Spinal cord (tissue), 10 donors: ENCODE results near the gene SGF29. TPM values are rescaled to one million over a fixed set of nuclear protein-coding genes. Genes with fewer than 3 reads are reported as not detected.
"Not testable (repeated sequence)": the region's sequence is repeated elsewhere in the genome, so short reads cannot be mapped to it uniquely, and the experiment has no call there.

ENCODE experiments used
- DNase-seq, 6 donors: peaks; one replicate each; pipeline versions ENCODE4 v3.0.0 to v3.0.0-alpha.2; 2013 to 2015; ENCODE audit warnings: low spot score in 6 of 6, low read depth in 4 of 6
- H3K27ac ChIP-seq: one replicate; pipeline ENCODE4 v1.5.1; 2013; ENCODE audit warnings: low read depth, low read length, control low read depth
- H3K27me3 ChIP-seq: one replicate; pipeline ENCODE4 v1.6.1; 2013; ENCODE audit warnings: low read length; ENCODE audit not compliant: control insufficient read depth, insufficient read depth
- H3K36me3 ChIP-seq: one replicate; pipeline ENCODE4 v1.6.1; 2013; ENCODE audit warnings: low read length; ENCODE audit not compliant: control insufficient read depth, insufficient read depth
- H3K4me1 ChIP-seq: one replicate; pipeline ENCODE4 v1.6.1; 2013; ENCODE audit warnings: low read length; ENCODE audit not compliant: control insufficient read depth, insufficient read depth
- H3K4me3 ChIP-seq: one replicate; pipeline ENCODE4 v1.5.1; 2013; ENCODE audit warnings: low read depth, low read length, control low read depth
- H3K9me3 ChIP-seq: one replicate; pipeline ENCODE4 v1.6.1; 2013; ENCODE audit warnings: low read length; ENCODE audit not compliant: control insufficient read depth, insufficient read depth
- WGBS: methylation state at CpG from one replicate; pipeline ENCODE4 v1.1.5; 2013; ENCODE audit warnings: missing lambda C conversion rate; ENCODE audit not compliant: insufficient coverage; 5-methylcytosine and 5-hydroxymethylcytosine counted together
- polyA plus RNA-seq, 2 donors: library from polyadenylated mRNA; unstranded; fragments of 120-200 nt; gene quantifications; one replicate each; pipeline ENCODE4 v1.2.1, GENCODE V29; 2013; ENCODE audit not compliant: insufficient read length in 2 of 2
- total RNA-seq, 2 donors: library from RNA; depleted of rRNA in 1 of 2; stranded (reverse); fragments of 120-200 nt in 1 of 2; fragments of >200 nt in 1 of 2; gene quantifications; one replicate each; pipeline versions ENCODE4 v1.2.3 to v1.2.4, GENCODE V29; 2013 to 2014
- donor health status: healthy.

SGF29 gene
- total and polyA plus RNA-seq, 4 donors = 8.6 to 29.6 (median 25.5) TPM

GRCh38 chr16:28562199-28562598 lies 8.5 kb downstream of the SGF29 start:
- Histone ChIP-seq H3K27ac (no peak overlapping the region), H3K27me3 (no peaks in the 10 kb centered on the region), H3K4me3 (no peak overlapping the region), H3K36me3 (peaks cover 17% of the 10 kb centered on the region), H3K9me3 (no peaks in the 10 kb centered on the region), H3K4me1 (no peaks in the 10 kb centered on the region)
- 100% methylated on average over 2 of the region's 4 CpGs for WGBS
- DNase-seq = no peak

GRCh38 chr16:28563218-28563617 lies 9.5 kb downstream of the SGF29 start:
- DNase-seq = no peak
- Histone ChIP-seq H3K4me1 (no peaks in the 10 kb centered on the region), H3K9me3 (no peaks in the 10 kb centered on the region), H3K27ac (no peak overlapping the region), H3K27me3 (no peaks in the 10 kb centered on the region), H3K36me3 (peaks cover 13% of the 10 kb centered on the region), H3K4me3 (no peak overlapping the region)
- 88% methylated on average over 4 of the region's 6 CpGs for whole genome bisulfite sequencing

- not testable (repeated sequence) for H3K4me1 ChIP-seq, H3K9me3 ChIP-seq, H3K4me3 ChIP-seq, H3K36me3 ChIP-seq, H3K27me3 ChIP-seq, DNase-seq, H3K27ac ChIP-seq
- WGBS = 100% methylated on average over 2 of the region's 4 CpGs
Observed at GRCh38 chr16:28566233-28566925, 12.7 kb downstream of the SGF29 start.

GRCh38 chr16:28567292-28567691 lies 13.6 kb downstream of the SGF29 start:
- Histone ChIP-seq H3K27ac (no peak overlapping the region), H3K36me3 (peaks cover 6% of the 10 kb centered on the region), H3K27me3 (no peaks in the 10 kb centered on the region), H3K4me3 (no peak overlapping the region), H3K4me1 (peaks cover 2% of the 10 kb centered on the region), H3K9me3 (no peaks in the 10 kb centered on the region)
- 100% methylated on average over 1 of the region's 2 CpGs for WGBS
- no peak for DNase-seq

DNA sequence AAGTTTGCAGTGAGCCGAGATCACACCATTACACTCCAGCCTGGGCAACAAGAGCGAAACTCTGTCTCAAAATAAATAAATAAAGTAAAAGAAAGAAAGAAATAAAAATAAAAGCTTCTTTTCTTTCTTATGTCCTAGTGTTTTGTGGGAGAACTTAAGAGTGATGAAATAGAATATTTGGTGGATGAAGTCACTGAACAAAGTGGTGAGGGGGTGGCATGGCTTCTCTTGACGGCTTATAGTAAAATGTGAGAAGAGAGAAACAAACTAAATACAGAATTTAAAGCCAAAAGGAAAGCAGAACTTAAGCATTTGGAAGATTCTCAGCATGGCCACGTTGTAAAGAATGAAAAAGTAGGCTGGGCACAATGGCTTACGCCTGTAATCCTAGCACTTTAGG lies 15.3 kb downstream of the SGF29 start:
- Histone ChIP-seq H3K27ac (no peak overlapping the region), H3K4me1 (peaks cover 13% of the 10 kb centered on the region), H3K36me3 (peaks cover 6% of the 10 kb centered on the region), H3K27me3 (no peaks in the 10 kb centered on the region), H3K4me3 (no peak overlapping the region), H3K9me3 (no peaks in the 10 kb centered on the region)
- DNase-seq = no peak
- WGBS = 93% methylated on average over 2 of the region's 5 CpGs

DNA sequence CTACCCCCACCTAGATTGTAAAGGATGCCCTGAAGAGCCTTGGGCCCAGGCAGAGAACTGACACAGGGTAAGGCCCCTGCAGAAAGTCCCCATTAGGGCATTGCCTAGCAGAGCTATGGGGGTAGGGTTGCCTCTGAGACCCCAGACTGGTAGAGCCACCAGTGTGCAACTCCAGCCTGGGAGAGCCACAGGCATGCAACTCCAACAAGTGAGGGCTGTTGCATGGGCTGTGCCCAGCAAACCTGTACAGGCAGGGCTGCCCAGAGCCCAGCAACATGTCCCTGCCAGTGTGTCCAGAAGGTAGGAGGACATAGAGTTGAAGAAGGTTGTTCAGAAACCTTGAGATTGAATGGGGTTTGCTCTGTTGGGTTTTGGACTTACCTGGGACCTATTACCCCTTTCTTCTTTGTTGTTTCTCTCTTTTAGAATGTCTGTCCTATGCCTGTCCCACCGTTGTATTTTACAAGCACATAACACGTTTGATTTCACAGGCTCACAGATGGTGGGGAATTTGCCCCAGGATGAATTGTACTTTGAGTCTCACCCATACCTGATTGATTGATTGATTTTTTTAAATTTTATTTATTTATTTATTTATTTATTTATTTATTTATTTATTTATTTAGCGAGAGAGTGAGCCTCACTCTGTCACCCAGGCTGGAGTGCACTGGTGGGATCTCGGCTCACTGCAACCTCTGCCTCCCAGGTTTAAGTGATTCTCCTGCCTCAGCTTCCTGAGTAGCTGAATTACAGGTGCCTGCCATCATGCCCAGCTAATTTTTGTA lies 16.4 kb downstream of the SGF29 start:
- Histone ChIP-seq H3K27me3 (no peaks in the 10 kb centered on the region), H3K9me3 (no peaks in the 10 kb centered on the region), H3K27ac (no peak overlapping the region), H3K36me3 (peaks cover 2% of the 10 kb centered on the region), H3K4me1 (peaks cover 13% of the 10 kb centered on the region), H3K4me3 (no peak overlapping the region)
- 100% methylated on average over 1 of the region's 4 CpGs for WGBS
- DNase-seq = no peak

DNA sequence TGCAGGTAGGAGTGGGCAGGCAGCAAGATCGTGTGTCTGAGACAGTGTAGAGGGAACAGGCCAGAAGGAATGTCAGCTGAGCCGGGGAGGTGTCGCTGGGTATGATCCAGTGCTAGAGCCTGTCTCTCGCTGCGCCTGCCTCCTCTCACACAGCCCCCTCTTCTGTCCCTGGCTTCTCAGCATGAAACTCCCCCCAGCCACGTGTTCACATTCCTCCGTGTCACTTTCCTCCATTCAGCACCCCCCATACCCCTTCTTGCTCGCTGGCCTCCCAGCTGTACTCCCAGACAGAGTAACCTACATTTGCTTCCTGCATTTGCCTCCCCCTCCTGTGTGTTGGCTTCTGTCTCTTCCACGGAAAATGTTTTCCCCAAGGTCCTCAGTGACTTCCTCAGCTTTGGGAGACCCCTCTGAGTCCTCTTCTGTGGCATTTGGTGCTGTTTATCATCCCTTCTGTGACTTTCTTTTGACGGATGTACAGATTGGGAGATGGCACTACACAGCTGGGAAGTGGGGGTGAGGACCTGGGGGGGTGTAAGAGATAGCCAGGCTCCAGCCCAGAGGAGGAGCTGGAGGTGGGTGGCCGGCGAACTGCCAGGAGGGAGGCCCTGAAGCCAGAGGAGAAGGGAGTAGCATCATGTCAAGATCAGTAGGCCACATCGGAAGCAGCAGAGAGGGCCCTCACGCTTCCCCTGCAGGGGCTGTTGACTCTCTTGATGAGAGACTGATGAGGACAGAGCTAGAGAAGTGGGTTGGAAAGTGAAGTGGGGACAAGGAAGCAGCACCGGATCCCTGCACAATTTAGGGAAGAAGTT lies 19.2 kb downstream of the SGF29 start:
- Histone ChIP-seq H3K36me3 (no peaks in the 10 kb centered on the region), H3K27ac (peak overlapping the region; percentile 16), H3K4me1 (peaks cover 13% of the 10 kb centered on the region), H3K4me3 (no peak overlapping the region), H3K9me3 (no peaks in the 10 kb centered on the region), H3K27me3 (no peaks in the 10 kb centered on the region)
- WGBS = 36% methylated on average over 15 of the region's 15 CpGs
- peak in 2 of 6 donors; percentile 1 to 69 for DNase-seq

DNA sequence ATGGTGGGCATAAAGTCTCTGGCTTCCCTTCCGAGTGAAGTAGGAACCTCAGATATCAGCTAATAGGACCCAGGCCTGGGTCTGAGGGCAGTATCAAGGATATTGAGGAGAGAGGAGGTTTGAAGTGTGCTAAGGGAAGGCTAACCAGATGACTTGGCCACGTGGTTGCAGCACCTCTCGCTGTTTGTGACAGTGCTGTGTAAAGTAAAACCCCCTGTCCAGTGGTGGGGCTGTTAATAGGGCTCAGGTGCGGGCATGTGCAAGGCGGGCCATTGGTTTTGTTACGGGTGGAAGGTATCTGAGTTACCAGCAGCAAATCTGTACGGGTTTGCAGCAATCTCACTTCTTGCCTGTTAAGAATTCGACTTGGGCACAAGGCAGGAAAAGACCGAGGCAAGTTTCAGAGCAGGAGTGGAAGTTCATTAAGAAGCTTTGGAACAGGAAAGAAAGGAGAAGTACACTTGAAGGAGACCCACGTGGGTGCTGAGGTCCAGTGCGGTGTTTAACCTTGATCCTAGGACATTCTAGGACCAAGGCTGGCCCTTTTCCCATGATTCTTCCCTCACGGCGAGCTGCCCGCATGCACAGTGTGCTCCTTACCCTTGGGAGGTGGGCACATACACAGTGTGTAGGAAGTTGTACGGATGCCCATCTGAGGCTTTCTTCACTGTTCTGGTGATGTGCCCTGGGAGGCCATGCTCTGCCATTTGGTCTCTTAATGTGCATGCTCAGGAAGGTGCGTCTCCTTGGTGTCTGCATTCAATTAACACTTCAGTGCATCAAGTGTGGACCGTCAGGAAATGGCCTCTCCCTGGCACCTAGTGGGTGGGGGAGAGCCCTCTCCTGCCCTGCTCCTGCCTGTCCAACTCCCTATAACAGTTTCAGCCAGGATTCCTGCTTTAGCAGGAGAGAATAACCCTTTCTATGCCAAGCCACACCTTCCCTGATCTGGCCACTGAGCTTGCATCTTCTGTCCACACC lies 20.3 kb downstream of the SGF29 start:
- Histone ChIP-seq H3K9me3 (no peaks in the 10 kb centered on the region), H3K27ac (peak overlapping the region; percentile 11), H3K27me3 (no peaks in the 10 kb centered on the region), H3K4me1 (peaks cover 13% of the 10 kb centered on the region), H3K4me3 (no peak overlapping the region), H3K36me3 (no peaks in the 10 kb centered on the region)
- WGBS = 82% methylated on average over 17 of the region's 17 CpGs
- DNase-seq = no peak

DNA sequence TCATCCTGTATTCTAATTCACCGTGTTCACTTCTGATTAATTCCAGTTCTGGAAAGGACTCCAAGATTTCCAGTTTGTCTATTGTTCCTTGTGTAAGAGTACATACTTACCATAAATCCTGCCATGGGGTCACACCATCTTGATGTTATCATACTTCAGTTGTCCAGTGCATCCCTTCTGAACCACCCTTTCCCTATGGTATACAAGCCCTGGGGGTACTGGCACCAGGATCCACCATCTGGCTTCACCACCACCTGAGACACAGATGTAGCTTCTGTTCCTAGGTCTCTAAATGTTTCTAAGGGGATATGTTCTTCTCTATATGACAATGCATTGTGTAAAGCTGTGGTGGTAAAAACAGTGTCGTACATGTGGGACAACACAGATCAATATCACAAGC lies 21.2 kb downstream of the SGF29 start:
- H3K4me3 ChIP-seq = no peak overlapping the region
- WGBS = no CpG with 5 or more reads among the region's 2 CpGs
- H3K36me3 ChIP-seq = no peaks in the 10 kb centered on the region
- no peaks in the 10 kb centered on the region for H3K9me3 ChIP-seq
- H3K27me3 ChIP-seq = no peaks in the 10 kb centered on the region
- H3K4me1 ChIP-seq = peaks cover 13% of the 10 kb centered on the region
- H3K27ac ChIP-seq = no peak overlapping the region
- DNase-seq = no peak
